ENCODE results near the gene FER.

GRCh38 chr5:108729242-108729615 is 18.5 kb upstream of the FER start:
- TF ChIP-seq POLR2A (IDR thresholded peaks at IDR 0.05): no peak
- no peak for TF ChIP-seq CTCF (IDR thresholded peaks at IDR 0.05)
